Measurements from ENCODE around the gene MYRIP.

Gene MYRIP

DNA sequence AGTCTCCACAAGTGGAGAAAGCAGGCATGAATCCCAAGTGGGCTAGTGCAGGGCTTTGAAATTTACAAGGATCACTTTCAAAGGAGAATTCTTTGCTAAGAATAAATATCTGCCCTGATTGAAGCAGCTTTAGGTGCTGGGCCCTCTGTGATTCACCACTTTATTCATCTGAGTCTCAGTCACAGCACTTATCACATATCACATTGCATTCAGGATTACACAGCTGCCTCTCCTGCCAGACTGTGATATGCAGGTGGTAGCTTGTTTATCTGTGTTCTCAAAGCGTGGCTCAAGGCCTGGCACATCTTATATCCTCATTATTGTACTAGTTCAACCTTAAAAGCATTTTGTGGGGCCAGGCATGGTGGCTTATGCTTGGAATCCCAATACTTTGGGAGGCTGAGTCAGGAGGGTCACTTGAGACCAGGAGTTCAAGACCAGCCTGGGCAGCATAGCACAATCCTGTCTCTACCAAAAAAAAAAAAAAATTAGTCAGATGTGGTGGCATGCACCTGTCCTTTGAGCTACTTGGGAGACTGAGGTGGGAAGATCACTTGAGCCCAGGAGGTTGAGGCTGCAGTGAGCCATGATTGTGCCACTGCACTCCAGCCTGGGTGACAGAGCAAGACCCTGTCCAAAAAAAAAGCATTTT, 343.2 kb downstream of the MYRIP start:
- no peak for DNase-seq
- Histone ChIP-seq H3K27me3 (replicated peaks; ENCODE audit: control insufficient read depth, insufficient read depth, low read length, poor library complexity, severe bottlenecking) (no peaks in the 10 kb centered on the region), H3K9me3 (ENCODE audit: control insufficient read depth, low read length) (no peaks in the 10 kb centered on the region), H3K4me1 (ENCODE audit: control insufficient read depth, insufficient read depth, low read length, poor library complexity, severe bottlenecking) (no peaks in the 10 kb centered on the region), H3K36me3 (ENCODE audit: control insufficient read depth, insufficient read depth, low read length) (no peaks in the 10 kb centered on the region), H3K4me3 (ENCODE audit: insufficient read depth, low read depth, low read length, poor library complexity, severe bottlenecking) (no peak overlapping the region), H3K27ac (ENCODE audit: insufficient read depth, low read length, poor library complexity, severe bottlenecking) (no peak overlapping the region)

DNA sequence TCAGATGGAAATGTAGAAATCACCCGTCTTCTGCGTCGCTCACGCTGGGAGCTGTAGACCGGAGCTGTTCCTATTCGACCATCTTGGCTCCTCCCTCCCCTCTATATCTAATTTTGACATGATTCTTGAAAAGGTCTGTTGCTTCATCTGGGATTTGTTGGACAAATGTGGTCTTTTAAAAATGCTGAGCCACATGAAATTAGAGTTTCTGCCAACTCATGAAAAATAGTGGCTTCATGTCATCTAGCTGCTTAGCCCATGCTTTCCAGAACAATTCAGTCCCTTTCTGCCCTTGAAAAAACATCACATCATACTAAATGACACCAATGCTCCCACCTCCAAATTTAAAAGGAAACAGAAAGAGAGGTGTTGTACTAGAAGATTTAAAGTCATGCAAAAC, 351.5 kb downstream of the MYRIP start:
- no peaks in the 10 kb centered on the region for H3K4me1 ChIP-seq (ENCODE audit: control insufficient read depth, insufficient read depth, low read length, poor library complexity, severe bottlenecking)
- no peaks in the 10 kb centered on the region for H3K36me3 ChIP-seq (ENCODE audit: control insufficient read depth, insufficient read depth, low read length)
- no peak for DNase-seq
- no peak overlapping the region for H3K27ac ChIP-seq (ENCODE audit: insufficient read depth, low read length, poor library complexity, severe bottlenecking)
- no peak overlapping the region for H3K4me3 ChIP-seq (ENCODE audit: insufficient read depth, low read depth, low read length, poor library complexity, severe bottlenecking)
- no peaks in the 10 kb centered on the region for H3K9me3 ChIP-seq (ENCODE audit: control insufficient read depth, low read length)
- H3K27me3 ChIP-seq (replicated peaks; ENCODE audit: control insufficient read depth, insufficient read depth, low read length, poor library complexity, severe bottlenecking), result no peaks in the 10 kb centered on the region

DNA sequence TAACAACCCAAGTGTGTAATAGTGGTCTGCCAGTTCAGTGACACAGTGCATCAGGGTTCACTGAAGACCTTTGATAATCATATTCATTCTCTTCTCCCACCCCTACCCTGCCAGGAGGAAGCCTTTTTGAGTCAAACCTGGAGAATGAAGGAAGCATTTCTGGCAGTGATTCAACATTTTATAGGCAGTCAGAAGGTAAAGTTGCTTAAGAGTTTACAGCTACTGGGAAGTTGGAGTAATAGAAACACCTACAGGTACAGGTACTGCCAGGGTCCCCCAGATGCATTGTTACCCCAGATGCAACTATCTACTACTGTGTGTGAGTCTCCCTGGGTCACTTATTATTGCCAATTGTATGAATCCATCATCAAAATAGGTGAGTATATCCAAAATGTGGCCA, 353.2 kb downstream of the MYRIP start:
- Histone ChIP-seq H3K36me3 (ENCODE audit: control insufficient read depth, insufficient read depth, low read length) (no peaks in the 10 kb centered on the region), H3K27ac (ENCODE audit: insufficient read depth, low read length, poor library complexity, severe bottlenecking) (no peak overlapping the region), H3K4me1 (ENCODE audit: control insufficient read depth, insufficient read depth, low read length, poor library complexity, severe bottlenecking) (no peaks in the 10 kb centered on the region), H3K9me3 (ENCODE audit: control insufficient read depth, low read length) (no peaks in the 10 kb centered on the region), H3K27me3 (replicated peaks; ENCODE audit: control insufficient read depth, insufficient read depth, low read length, poor library complexity, severe bottlenecking) (no peaks in the 10 kb centered on the region), H3K4me3 (ENCODE audit: insufficient read depth, low read depth, low read length, poor library complexity, severe bottlenecking) (no peak overlapping the region)
- no peak for DNase-seq

DNA sequence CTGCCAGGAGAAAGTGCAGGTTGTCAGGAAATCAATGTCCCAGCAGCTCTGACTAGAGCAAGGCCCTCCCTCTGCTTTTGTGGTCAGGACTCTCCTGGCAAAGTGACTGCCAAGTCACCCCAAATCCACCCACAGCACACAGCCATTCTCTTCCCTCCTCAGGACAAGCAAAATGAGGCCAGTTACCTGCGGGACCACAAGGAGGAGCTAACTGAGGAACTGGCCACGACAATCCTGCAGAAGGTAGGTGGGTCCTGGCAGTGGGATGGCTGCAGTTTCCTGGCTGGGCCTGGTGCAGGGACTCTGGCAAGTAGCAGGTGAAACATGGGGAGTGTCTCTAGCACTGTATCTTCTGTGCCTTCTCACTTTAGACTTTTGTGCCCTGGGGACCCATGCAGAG, 357.6 kb downstream of the MYRIP start:
- no peaks in the 10 kb centered on the region for H3K4me1 ChIP-seq (ENCODE audit: control insufficient read depth, insufficient read depth, low read length, poor library complexity, severe bottlenecking)
- H3K36me3 ChIP-seq (ENCODE audit: control insufficient read depth, insufficient read depth, low read length), result no peaks in the 10 kb centered on the region
- H3K27me3 ChIP-seq (replicated peaks; ENCODE audit: control insufficient read depth, insufficient read depth, low read length, poor library complexity, severe bottlenecking), result no peaks in the 10 kb centered on the region
- H3K27ac ChIP-seq (ENCODE audit: insufficient read depth, low read length, poor library complexity, severe bottlenecking), result no peak overlapping the region
- H3K4me3 ChIP-seq (ENCODE audit: insufficient read depth, low read depth, low read length, poor library complexity, severe bottlenecking), result no peak overlapping the region
- no peaks in the 10 kb centered on the region for H3K9me3 ChIP-seq (ENCODE audit: control insufficient read depth, low read length)
- no peak for DNase-seq

DNA sequence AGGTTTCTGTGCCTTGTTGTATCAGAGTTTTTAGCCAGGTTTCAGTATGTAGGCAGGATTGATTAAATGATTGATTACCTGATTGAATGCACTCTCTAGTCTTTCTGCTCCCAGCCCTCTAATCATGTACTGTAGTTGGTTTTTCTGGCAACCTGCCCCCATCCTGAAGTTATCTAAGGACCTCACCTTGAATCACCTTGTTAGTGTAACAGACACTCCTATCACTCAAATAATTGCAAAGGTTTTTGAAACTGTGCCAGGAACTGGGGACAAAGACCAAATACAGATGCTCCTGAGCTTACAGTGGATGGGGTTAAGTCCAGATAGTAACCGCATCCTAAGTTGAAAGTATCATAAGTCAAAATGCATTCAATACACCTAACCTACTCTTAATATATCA, 358.5 kb downstream of the MYRIP start:
- H3K9me3 ChIP-seq (ENCODE audit: control insufficient read depth, low read length), result no peaks in the 10 kb centered on the region
- H3K4me1 ChIP-seq (ENCODE audit: control insufficient read depth, insufficient read depth, low read length, poor library complexity, severe bottlenecking), result no peaks in the 10 kb centered on the region
- no peak overlapping the region for H3K27ac ChIP-seq (ENCODE audit: insufficient read depth, low read length, poor library complexity, severe bottlenecking)
- no peak for DNase-seq
- no peaks in the 10 kb centered on the region for H3K36me3 ChIP-seq (ENCODE audit: control insufficient read depth, insufficient read depth, low read length)
- H3K27me3 ChIP-seq (replicated peaks; ENCODE audit: control insufficient read depth, insufficient read depth, low read length, poor library complexity, severe bottlenecking), result no peaks in the 10 kb centered on the region
- H3K4me3 ChIP-seq (ENCODE audit: insufficient read depth, low read depth, low read length, poor library complexity, severe bottlenecking), result no peak overlapping the region

DNA sequence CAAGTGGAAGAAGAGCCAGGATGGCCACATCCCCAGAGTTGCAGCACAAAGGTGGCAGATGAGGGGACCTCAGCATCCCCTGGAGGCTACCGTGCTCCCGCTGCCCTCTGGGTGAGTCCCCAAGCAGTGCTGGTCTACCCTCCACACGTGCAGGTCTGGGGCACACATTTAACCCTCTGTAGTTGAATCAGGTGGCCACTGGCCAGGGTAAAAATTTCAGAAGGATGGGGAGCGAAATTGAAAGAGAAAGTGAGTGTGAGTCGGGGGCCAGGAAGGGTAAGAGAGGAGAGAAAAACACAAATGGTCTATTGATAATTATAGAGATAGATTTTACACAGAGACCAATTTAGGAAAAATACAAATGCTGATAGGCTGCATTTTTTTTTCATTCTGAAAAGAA, 360.6 kb downstream of the MYRIP start:
- Histone ChIP-seq H3K27me3 (replicated peaks; ENCODE audit: control insufficient read depth, insufficient read depth, low read length, poor library complexity, severe bottlenecking) (no peaks in the 10 kb centered on the region), H3K4me3 (ENCODE audit: insufficient read depth, low read depth, low read length, poor library complexity, severe bottlenecking) (no peak overlapping the region), H3K27ac (ENCODE audit: insufficient read depth, low read length, poor library complexity, severe bottlenecking) (no peak overlapping the region), H3K4me1 (ENCODE audit: control insufficient read depth, insufficient read depth, low read length, poor library complexity, severe bottlenecking) (no peaks in the 10 kb centered on the region), H3K9me3 (ENCODE audit: control insufficient read depth, low read length) (no peaks in the 10 kb centered on the region), H3K36me3 (ENCODE audit: control insufficient read depth, insufficient read depth, low read length) (no peaks in the 10 kb centered on the region)
- DNase-seq, result no peak

DNA sequence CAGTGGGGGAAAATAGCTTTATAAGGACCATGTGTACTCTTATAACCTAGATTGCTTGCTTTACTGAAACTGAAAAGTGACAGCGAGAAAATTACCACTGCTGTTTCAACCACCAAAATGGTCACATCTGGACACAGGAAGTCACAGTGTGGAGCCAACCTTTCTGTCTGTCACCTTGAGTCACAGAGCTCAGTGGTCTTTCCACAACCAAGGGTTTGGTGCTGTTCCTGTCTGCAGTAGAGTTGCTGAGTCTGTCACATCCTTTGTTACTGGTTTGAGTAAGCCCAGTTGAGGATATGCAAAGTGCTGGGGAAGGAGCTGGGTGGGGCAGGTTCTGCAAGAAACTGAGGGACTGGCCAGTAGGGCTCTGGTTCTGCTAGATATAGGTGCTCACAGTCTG, 361.0 kb downstream of the MYRIP start:
- Histone ChIP-seq H3K4me3 (ENCODE audit: insufficient read depth, low read depth, low read length, poor library complexity, severe bottlenecking) (no peak overlapping the region), H3K9me3 (ENCODE audit: control insufficient read depth, low read length) (no peaks in the 10 kb centered on the region), H3K4me1 (ENCODE audit: control insufficient read depth, insufficient read depth, low read length, poor library complexity, severe bottlenecking) (no peaks in the 10 kb centered on the region), H3K36me3 (ENCODE audit: control insufficient read depth, insufficient read depth, low read length) (no peaks in the 10 kb centered on the region), H3K27ac (ENCODE audit: insufficient read depth, low read length, poor library complexity, severe bottlenecking) (no peak overlapping the region), H3K27me3 (replicated peaks; ENCODE audit: control insufficient read depth, insufficient read depth, low read length, poor library complexity, severe bottlenecking) (no peaks in the 10 kb centered on the region)
- no peak for DNase-seq

DNA sequence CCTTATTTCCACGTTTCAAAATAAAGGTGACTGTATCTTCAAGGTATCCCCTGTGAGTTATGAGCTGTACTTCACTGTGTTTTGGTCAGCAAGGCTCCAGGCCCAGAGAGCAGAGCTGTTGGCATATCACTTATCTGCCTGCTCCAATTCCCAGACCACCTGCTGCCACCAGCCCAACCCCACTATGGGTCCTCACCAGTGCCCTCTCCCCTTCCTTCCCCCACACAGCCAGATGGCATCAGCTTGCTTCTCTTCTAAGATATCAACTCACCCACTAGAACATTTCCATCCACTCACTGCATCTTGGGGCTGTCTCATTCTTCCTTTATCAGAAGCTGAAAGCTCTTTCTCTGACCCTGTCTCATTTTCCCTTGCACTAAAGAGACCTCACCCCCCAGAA, 363.2 kb downstream of the MYRIP start:
- Histone ChIP-seq H3K4me1 (ENCODE audit: control insufficient read depth, insufficient read depth, low read length, poor library complexity, severe bottlenecking) (no peaks in the 10 kb centered on the region), H3K27me3 (replicated peaks; ENCODE audit: control insufficient read depth, insufficient read depth, low read length, poor library complexity, severe bottlenecking) (no peaks in the 10 kb centered on the region), H3K27ac (ENCODE audit: insufficient read depth, low read length, poor library complexity, severe bottlenecking) (no peak overlapping the region), H3K9me3 (ENCODE audit: control insufficient read depth, low read length) (no peaks in the 10 kb centered on the region), H3K4me3 (ENCODE audit: insufficient read depth, low read depth, low read length, poor library complexity, severe bottlenecking) (no peak overlapping the region), H3K36me3 (ENCODE audit: control insufficient read depth, insufficient read depth, low read length) (no peaks in the 10 kb centered on the region)
- no peak for DNase-seq

DNA sequence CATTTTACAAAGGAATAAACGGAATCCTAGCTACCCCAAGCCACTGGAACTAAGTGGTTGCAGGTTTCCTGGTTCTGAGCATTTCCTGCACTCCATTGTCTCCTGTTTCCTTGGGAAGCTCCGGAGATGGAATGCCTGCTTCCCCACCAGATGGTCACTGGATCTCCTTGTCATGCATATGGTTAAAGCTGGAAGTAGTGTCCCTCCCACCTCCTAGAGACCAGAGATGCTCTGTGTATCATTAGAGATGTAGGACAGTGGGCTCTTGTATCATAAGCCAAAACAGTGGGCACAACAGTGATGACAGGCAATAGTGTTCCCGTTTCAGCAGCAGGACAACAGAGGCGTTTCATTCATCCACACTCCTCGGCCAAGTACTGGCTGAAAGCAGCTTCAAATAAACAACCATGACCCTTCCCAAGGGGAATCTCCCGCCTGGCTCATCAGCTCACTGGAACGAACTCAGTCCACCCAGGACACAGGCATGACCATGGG, 363.9 kb downstream of the MYRIP start:
- Histone ChIP-seq H3K4me3 (ENCODE audit: insufficient read depth, low read depth, low read length, poor library complexity, severe bottlenecking) (no peak overlapping the region), H3K4me1 (ENCODE audit: control insufficient read depth, insufficient read depth, low read length, poor library complexity, severe bottlenecking) (no peaks in the 10 kb centered on the region), H3K36me3 (ENCODE audit: control insufficient read depth, insufficient read depth, low read length) (no peaks in the 10 kb centered on the region), H3K27ac (ENCODE audit: insufficient read depth, low read length, poor library complexity, severe bottlenecking) (no peak overlapping the region), H3K27me3 (replicated peaks; ENCODE audit: control insufficient read depth, insufficient read depth, low read length, poor library complexity, severe bottlenecking) (no peaks in the 10 kb centered on the region), H3K9me3 (ENCODE audit: control insufficient read depth, low read length) (no peaks in the 10 kb centered on the region)
- no peak for DNase-seq

DNA sequence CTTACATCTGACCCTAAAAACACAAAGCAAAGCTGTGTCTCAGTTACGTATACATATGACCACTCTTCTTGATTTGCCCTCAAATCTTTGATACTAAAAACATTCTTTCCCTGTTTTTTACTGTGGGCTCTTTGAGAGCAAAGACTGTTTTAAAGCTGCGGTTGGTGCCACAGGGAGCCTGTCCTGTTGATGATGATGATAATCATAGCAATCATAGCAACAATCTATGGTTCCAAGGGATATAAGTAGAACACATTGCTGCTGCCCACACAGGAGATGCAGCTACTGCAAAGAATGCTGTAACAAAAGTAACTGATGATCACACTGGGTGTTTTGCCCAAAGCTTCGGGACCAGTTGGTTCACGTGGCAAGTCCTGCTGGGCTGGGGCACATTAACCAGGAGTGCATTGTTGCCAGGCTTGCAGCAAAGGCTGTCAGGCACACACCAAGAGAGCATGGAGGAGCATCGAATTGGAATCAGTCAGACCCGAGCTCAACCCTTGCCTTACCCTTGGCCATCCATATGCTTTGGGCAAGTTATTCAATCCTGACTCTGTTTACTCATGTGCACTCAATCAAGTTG, 368.7 kb downstream of the MYRIP start:
- Histone ChIP-seq H3K36me3 (ENCODE audit: control insufficient read depth, insufficient read depth, low read length) (no peaks in the 10 kb centered on the region), H3K27me3 (replicated peaks; ENCODE audit: control insufficient read depth, insufficient read depth, low read length, poor library complexity, severe bottlenecking) (no peaks in the 10 kb centered on the region), H3K27ac (ENCODE audit: insufficient read depth, low read length, poor library complexity, severe bottlenecking) (no peak overlapping the region), H3K9me3 (ENCODE audit: control insufficient read depth, low read length) (no peaks in the 10 kb centered on the region), H3K4me1 (ENCODE audit: control insufficient read depth, insufficient read depth, low read length, poor library complexity, severe bottlenecking) (no peaks in the 10 kb centered on the region), H3K4me3 (ENCODE audit: insufficient read depth, low read depth, low read length, poor library complexity, severe bottlenecking) (no peak overlapping the region)
- no peak for DNase-seq

Measured in effector memory CD4-positive, alpha-beta T cell (primary cell).